Measurements from ENCODE around the gene HPRT1.

HPRT1 gene, protein sequence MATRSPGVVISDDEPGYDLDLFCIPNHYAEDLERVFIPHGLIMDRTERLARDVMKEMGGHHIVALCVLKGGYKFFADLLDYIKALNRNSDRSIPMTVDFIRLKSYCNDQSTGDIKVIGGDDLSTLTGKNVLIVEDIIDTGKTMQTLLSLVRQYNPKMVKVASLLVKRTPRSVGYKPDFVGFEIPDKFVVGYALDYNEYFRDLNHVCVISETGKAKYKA

GRCh38 chrX:134460005-134460861 lies at the start of gene HPRT1:
Gene HPRT1, plus strand, starts transcription at chrX:134460165. Its CDS starts 147 bp downstream, at chrX:134460312.
- peak; percentile 84 to 89 for DNase-seq
- TF ChIP-seq GATA1 (IDR thresholded peaks at IDR 0.05; ENCODE audit: low read depth, low read length) (no peak), POLR2A (IDR thresholded peaks at IDR 0.05; ENCODE audit: low read length) (peak; percentile 48)

DNA sequence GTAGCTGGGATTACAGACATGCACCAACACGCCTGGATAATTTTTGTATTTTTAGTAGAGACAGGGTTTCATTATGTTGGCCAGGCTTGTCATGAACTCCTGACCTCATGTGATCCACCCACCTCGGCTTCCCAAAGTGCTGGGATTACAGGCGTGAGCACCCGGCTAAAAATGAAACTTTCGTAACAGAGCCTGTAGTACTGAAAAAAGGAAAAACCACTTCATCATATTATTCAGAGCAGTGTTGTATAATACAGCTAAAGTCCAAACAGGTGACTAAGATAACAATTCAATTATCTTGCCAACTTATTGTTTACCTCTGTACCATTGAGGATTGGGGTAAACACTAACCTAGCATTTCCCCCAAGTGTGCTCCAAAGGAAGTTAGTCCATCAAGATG lies 43.9 kb upstream of the HPRT1 start:
- no peak for DNase-seq

DNA sequence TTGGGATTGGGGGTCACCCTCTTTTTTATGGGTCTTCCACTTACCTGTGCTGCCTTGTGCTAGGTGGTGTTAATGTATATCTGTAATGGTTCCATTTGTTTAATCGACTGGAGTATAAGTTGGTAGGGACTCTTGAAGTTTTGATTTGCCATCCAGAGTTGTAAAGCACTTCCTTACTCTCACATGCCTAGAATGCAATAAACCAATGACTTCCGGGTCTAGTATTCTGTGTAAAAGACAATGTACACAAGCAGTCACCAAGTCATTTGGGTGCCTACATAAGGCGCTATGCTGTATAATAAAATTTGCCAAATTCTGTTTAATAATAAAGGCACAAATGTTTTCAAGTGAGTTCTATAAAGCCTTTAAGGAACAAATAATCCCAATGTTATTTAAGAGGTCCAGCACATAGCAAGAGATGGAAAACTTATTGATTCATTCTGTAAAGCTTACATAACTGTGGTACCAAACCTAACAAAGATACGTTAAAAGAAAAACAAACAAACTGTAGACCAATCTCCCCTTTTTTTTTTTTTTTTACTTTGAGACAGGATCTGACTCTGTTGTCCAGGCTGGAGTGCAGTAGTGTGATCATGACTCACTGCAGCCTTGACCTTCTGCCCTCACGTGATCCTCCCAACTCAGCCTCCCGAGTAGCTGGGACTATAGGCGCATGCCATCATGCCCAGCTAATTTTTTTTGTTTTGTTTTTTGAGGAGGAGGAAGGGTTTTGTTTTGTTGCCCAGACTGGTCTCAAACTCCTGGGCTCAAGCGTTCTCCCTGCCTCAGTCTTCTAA lies 41.5 kb upstream of the HPRT1 start:
- DNase-seq: no peak
- TF ChIP-seq GATA1 (IDR thresholded peaks at IDR 0.05; ENCODE audit: low read depth, low read length) (no peak), POLR2A (IDR thresholded peaks at IDR 0.05; ENCODE audit: low read length) (no peak)

More for the DNA sequence above, 43.9 kb upstream of the HPRT1 start:
- TF ChIP-seq POLR2A (IDR thresholded peaks at IDR 0.05; ENCODE audit: low read length): no peak
- no peak for TF ChIP-seq GATA1 (IDR thresholded peaks at IDR 0.05; ENCODE audit: low read depth, low read length)

- no peak for DNase-seq
- no peak for TF ChIP-seq POLR2A (IDR thresholded peaks at IDR 0.05; ENCODE audit: low read length)
- TF ChIP-seq GATA1 (IDR thresholded peaks at IDR 0.05; ENCODE audit: low read depth, low read length): no peak
Measured at GRCh38 chrX:134419784-134420183, 40.2 kb upstream of the HPRT1 start.

DNA sequence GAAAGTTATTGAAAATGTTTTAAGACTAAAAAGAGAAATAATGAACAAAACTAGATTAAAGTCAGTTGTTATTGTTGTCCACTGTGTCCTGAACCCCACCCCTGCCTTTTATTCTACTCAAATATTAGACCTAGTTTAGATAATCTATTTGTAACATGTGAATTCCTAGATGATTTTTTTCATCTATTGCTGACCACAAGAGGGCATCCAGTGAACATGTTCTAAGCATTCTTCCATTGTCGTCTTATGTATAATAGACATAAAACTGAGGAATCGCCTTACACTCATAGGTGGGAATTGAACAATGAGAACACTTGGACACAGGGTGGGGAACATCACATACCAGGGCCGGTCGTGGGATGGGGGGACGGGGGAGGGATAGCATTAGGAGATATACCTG lies 36.4 kb upstream of the HPRT1 start:
- TF ChIP-seq POLR2A (IDR thresholded peaks at IDR 0.05; ENCODE audit: low read length): no peak
- TF ChIP-seq GATA1 (IDR thresholded peaks at IDR 0.05; ENCODE audit: low read depth, low read length): no peak
- peak; percentile 26 to 40 for DNase-seq

GRCh38 chrX:134426281-134426680 lies 33.7 kb upstream of the HPRT1 start:
- TF ChIP-seq GATA1 (IDR thresholded peaks at IDR 0.05; ENCODE audit: low read depth, low read length) (no peak), POLR2A (IDR thresholded peaks at IDR 0.05; ENCODE audit: low read length) (no peak)
- no peak for DNase-seq

- DNase-seq: no peak
- TF ChIP-seq GATA1 (IDR thresholded peaks at IDR 0.05; ENCODE audit: low read depth, low read length): no peak
- no peak for TF ChIP-seq POLR2A (IDR thresholded peaks at IDR 0.05; ENCODE audit: low read length)
Measured at GRCh38 chrX:134431894-134432293, 28.1 kb upstream of the HPRT1 start.

DNA sequence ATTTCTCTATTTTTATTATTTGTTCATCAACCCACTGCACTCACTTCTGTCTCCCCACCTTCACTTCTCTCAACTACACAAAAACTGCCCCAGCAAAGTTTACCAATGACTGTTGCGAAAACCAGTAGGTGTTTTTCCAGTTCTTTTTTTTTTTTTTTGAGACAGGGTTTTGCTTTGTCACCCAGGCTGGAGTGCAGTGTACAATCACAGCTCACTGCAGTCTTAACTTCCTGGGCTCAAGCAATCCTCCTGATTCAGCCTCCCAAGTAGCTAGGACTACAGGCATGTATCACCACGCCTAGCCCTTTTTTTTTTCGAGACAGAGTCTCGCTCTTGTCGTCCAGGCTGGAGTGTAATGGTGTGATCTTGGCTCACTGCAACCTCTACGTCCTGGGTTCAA lies 24.1 kb upstream of the HPRT1 start:
- no peak for DNase-seq
- TF ChIP-seq GATA1 (IDR thresholded peaks at IDR 0.05; ENCODE audit: low read depth, low read length): no peak
- no peak for TF ChIP-seq POLR2A (IDR thresholded peaks at IDR 0.05; ENCODE audit: low read length)

GRCh38 chrX:134443020-134443419 lies 16.9 kb upstream of the HPRT1 start:
- no peak for DNase-seq
- TF ChIP-seq POLR2A (IDR thresholded peaks at IDR 0.05; ENCODE audit: low read length) (no peak), GATA1 (IDR thresholded peaks at IDR 0.05; ENCODE audit: low read depth, low read length) (no peak)

DNA sequence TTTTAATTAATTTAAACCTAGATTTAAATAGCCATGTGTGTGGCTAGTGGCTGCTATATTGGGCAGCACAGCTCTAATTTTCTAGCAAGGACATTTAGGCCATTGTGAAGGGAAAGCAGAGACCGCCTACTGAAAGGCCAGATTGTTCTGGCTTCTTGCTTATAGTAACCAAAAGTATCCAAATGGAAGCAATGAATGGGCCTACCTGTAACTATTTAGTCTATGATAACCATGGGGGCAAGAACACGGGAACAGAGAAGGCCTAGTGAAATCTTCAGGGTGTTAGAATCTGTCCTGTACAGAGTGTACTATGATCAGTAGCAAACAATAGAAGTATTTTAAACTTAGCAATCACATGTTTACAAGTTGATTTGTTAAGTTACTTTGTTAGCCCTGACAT lies 16.5 kb upstream of the HPRT1 start:
- no peak for DNase-seq
- TF ChIP-seq GATA1 (IDR thresholded peaks at IDR 0.05; ENCODE audit: low read depth, low read length) (no peak), POLR2A (IDR thresholded peaks at IDR 0.05; ENCODE audit: low read length) (no peak)

- no peak for TF ChIP-seq GATA1 (IDR thresholded peaks at IDR 0.05; ENCODE audit: low read depth, low read length)
- TF ChIP-seq POLR2A (IDR thresholded peaks at IDR 0.05; ENCODE audit: low read length): no peak
- no peak for DNase-seq
Measured at GRCh38 chrX:134444681-134445080, 15.3 kb upstream of the HPRT1 start.

GRCh38 chrX:134452596-134452995 lies 7.4 kb upstream of the HPRT1 start:
- TF ChIP-seq GATA1 (IDR thresholded peaks at IDR 0.05; ENCODE audit: low read depth, low read length): no peak
- no peak for TF ChIP-seq POLR2A (IDR thresholded peaks at IDR 0.05; ENCODE audit: low read length)
- no peak for DNase-seq

DNA sequence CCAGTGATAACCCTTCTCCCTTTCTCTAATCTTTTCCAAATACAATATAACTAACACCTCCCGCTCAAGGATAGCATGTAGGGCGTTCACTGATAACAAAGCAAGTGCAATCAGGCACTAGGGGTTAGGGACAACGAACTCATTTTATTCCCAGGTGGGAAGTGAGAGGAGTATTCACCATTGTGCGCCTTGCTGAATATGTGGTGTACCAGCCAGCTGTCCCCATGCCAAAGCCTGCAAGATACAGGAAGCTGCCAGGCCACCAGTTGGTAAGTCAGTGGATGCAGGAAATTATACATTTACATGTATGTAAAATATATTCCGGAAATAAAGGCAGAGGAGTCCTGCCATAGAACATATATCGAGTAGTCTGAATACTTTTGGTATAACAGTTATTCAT lies 6.3 kb upstream of the HPRT1 start:
- TF ChIP-seq GATA1 (IDR thresholded peaks at IDR 0.05; ENCODE audit: low read depth, low read length) (no peak), POLR2A (IDR thresholded peaks at IDR 0.05; ENCODE audit: low read length) (no peak)

DNA sequence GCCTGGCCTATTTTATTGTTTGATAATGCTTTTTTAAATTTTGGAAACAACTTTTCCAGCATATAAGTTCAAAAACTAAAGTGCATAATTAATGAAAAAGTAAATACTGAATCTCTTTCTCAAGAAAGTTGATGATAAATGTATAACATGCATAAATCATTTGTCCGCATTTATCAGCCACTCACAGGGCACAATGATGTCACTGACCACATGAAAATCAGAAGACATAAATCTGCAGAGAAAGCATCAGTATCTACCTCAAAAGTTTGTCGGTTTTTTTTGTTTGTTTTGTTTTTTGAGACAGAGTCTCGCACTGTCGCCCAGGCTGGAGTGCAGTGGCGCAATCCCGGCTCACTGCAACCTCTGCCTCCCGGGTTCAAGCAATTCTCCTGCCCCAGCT lies 5.5 kb upstream of the HPRT1 start:
- no peak for TF ChIP-seq GATA1 (IDR thresholded peaks at IDR 0.05; ENCODE audit: low read depth, low read length)
- TF ChIP-seq POLR2A (IDR thresholded peaks at IDR 0.05; ENCODE audit: low read length): no peak
- no peak for DNase-seq

More for the DNA sequence above, 6.3 kb upstream of the HPRT1 start:
- DNase-seq: no peak

All from erythroblast (primary cell).